Gastrocnemius medialis (tissue), 4 donors: Measurements from ENCODE around the gene NR1D1. TPM values are rescaled to one million over a fixed set of nuclear protein-coding genes. Genes with fewer than 3 reads are reported as not detected.
A peak's percentile ranks its signal among the peaks of the same experiment; 100 is the strongest.

ENCODE experiments used
- ATAC-seq, 2 donors: fragments of 150-250 bp; one replicate each; pipeline ENCODE4 v1.9.1; 2016
- DNase-seq, 2 donors: peaks; one replicate each; pipeline ENCODE4 v3.0.0-alpha.2; 2019
- H3K27ac ChIP-seq, 4 donors: fragments of 200-600 bp; sonication (generic); 1 replicate in 1 of 4; 2 replicates in 3 of 4; pipeline ENCODE4 v1.5.1; 2016 to 2018; ENCODE audit warnings: mild to moderate bottlenecking in 2 of 4, moderate library complexity in 1 of 4
- H3K27me3 ChIP-seq, 3 donors: fragments of 200-600 bp; sonication (generic) in 2 of 3; 1 replicate in 1 of 3; 2 replicates in 2 of 3; pipeline versions ENCODE4 v1.5.1 to v1.6.0; 2016 to 2019; ENCODE audit warnings: mild to moderate bottlenecking in 1 of 3, moderate library complexity in 1 of 3
- H3K36me3 ChIP-seq, 2 donors: fragments of 200-600 bp; sonication (generic) in 1 of 2; one replicate each; pipeline ENCODE4 v1.5.1; 2017 to 2018
- H3K4me1 ChIP-seq, 2 donors: fragments of 200-600 bp; sonication (generic) in 1 of 2; one replicate each; pipeline ENCODE4 v1.5.1; 2016 to 2017; ENCODE audit warnings: mild to moderate bottlenecking in 2 of 2
- H3K4me3 ChIP-seq, 4 donors: fragments of 200-600 bp; sonication (generic) in 3 of 4; 1 replicate in 1 of 4; 2 replicates in 3 of 4; pipeline ENCODE4 v1.5.1; 2016 to 2019; ENCODE audit warnings: mild to moderate bottlenecking in 2 of 4
- H3K9me3 ChIP-seq, 3 donors: fragments of 200-600 bp; sonication (generic) in 2 of 3; 1 replicate in 1 of 3; 2 replicates in 2 of 3; pipeline ENCODE4 v1.5.1; 2016 to 2019
- POLR2A ChIP-seq, 2 donors: fragments of 450-650 bp; IDR thresholded peaks; one replicate each; pipeline ENCODE4 v1.6.1; 2017; ENCODE audit warnings: antibody characterized with exemption in 2 of 2, mild to moderate bottlenecking in 2 of 2, moderate library complexity in 2 of 2
- in situ Hi-C, 4 donors: fragments of 200-750 bp; cut with MboI; loops; one replicate each; pipeline versions ENCODE4 v1.15.0 to v1.8.0; 2017; ENCODE audit warnings: low sequenced_read_pairs in 4 of 4
- intact Hi-C: fragments of 100-400 bp; cut with DNase I; formaldehyde crosslinking; loops from one replicate; pipeline ENCODE4 v1.15.1; 2023; ENCODE audit warnings: low total_unique reads
- total RNA-seq, 4 donors: library from RNA; depleted of rRNA; stranded (reverse); fragments of >200 nt; gene quantifications; one replicate each; pipeline versions ENCODE4 v1.1.0 to v1.2.3, GENCODE V29; 2016
- TF ChIP-seq, protein P1 (sequence below), 5 experiments: fragments of 450-650 bp in 3 of 5; fragments of 200-600 bp in 2 of 5; sonication (generic) in 2 of 5; IDR thresholded peaks in 4 of 5; conservative IDR thresholded peaks in 1 of 5; 1 replicate in 4 of 5; 2 replicates in 1 of 5; pipeline ENCODE4 v1.5.1; 2016 to 2019; ENCODE audit warnings: antibody characterized with exemption in 5 of 5, mild to moderate bottlenecking in 3 of 5, moderate library complexity in 3 of 5

The NR1D1 gene
- total RNA-seq, 4 donors from 2014 or later = 16.0 to 34.2 (median 18.3) TPM

DNA sequence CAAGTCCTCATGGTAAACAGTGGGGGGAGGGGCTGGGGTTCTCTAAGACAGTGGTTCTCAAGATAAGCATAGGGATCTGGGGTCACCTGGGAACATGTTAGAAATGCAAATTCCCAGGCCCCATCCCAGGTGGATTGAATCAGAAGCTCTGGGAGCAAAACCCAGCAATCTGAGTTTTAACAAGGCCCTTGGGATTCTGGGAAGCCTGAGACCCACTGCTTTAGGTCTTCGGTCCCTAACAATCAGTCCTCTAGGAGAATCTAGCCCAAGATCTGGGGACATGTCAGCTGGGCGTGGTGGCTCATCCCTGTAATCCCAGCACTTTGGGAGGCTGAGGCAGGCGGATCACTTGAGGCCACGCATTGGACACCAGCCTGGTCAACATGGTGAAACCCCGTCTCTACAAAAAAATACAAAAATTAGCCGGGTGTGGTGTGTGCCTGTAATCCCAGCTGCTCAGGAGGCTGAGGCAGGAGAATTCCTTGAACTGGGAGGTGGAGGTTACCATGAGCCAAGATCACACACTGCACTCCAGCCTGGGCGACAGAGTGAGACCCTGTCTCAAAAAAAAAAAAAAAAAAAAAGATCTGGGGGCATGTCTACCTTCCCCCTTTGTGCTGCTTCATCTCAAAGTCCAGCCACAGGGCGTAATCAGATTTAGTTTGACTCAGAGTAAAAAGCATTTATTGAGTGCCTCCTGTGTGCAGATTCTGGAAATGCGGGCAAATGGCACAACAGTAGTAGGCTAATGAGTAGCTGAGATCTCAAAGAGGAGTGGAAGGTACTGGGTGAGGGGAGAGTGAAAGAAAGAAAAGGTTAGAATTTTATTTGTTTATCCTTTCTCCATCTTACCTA, 8.8 kb upstream of the NR1D1 start:
- Histone ChIP-seq H3K36me3 (no peaks in the 10 kb centered on the region), H3K27ac (peak overlapping the region; percentile 93 to 100 (median 96)), H3K4me3 (no peak overlapping the region), H3K9me3 (no peaks in the 10 kb centered on the region), H3K4me1 (peaks cover 90 to 95% of the 10 kb centered on the region in 2 donors), H3K27me3 (no peaks in the 10 kb centered on the region)
- in situ Hi-C loops (loop anchor here in 2 of 4 donors (5.0 kb wide), 2 partner anchors 37 to 42 kb away; no protein-coding TSS in a partner anchor), intact Hi-C loops (loop anchor here (1.0 kb wide), 3 partner anchors 10 to 94 kb away; partner anchors contain the start of gene CSF3)
- no peak for TF ChIP-seq POLR2A (IDR thresholded peaks at IDR 0.05)
- no peak for ATAC-seq
- peak in 1 of 2 donors; percentile 58 for DNase-seq

DNA sequence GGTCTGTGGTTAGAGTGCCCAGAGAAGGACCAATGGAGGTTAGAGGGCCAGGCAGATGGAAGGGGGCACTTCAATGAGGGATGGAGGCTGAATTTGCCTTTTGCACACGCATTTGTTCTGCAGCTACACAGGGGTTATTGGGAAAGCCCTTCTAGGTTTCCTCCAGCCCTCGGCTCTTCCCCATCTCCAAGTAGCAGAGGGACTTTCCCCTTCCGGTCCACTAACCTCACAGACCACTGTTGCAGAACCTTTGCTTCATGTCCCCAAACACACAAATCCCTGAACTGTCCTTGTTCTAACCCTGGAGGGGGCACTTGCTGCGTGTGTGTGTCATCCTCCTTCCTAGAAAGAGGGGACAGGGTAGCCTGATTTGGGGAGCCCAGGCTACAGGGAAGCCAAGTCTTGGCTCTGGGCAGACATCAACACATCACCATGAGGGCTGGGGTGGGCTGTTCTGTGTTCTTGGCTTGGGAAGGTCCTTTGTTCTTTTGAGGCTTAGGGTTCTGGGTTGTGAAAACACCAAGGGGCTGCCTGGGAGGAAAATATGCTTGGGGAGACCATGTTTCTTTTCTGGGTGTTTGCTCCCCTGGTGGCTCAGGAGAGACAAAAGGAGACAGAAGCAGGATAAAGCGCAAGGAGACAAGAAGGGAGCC, 7.3 kb upstream of the NR1D1 start:
- peak in 1 of 2 donors; percentile 67 for DNase-seq
- Histone ChIP-seq H3K4me3 (peak overlapping the region in 3 of 4 donors; percentile 8 to 20 (median 10)), H3K27me3 (no peaks in the 10 kb centered on the region), H3K36me3 (no peaks in the 10 kb centered on the region), H3K9me3 (no peaks in the 10 kb centered on the region), H3K27ac (peak overlapping the region; percentile 93 to 100 (median 96)), H3K4me1 (peaks cover 96 to 97% of the 10 kb centered on the region in 2 donors)
- intact Hi-C loops (loop anchor here (1.0 kb wide), 3 partner anchors 8 to 92 kb away; partner anchors contain the start of gene CSF3), in situ Hi-C loops (loop anchor here in 2 of 4 donors (5.0 kb wide), 2 partner anchors 35 to 40 kb away; no protein-coding TSS in a partner anchor)
- ATAC-seq = peak in 1 of 2 donors; percentile 2
- no peak for TF ChIP-seq POLR2A (IDR thresholded peaks at IDR 0.05)
- TF ChIP-seq, protein P1, sequence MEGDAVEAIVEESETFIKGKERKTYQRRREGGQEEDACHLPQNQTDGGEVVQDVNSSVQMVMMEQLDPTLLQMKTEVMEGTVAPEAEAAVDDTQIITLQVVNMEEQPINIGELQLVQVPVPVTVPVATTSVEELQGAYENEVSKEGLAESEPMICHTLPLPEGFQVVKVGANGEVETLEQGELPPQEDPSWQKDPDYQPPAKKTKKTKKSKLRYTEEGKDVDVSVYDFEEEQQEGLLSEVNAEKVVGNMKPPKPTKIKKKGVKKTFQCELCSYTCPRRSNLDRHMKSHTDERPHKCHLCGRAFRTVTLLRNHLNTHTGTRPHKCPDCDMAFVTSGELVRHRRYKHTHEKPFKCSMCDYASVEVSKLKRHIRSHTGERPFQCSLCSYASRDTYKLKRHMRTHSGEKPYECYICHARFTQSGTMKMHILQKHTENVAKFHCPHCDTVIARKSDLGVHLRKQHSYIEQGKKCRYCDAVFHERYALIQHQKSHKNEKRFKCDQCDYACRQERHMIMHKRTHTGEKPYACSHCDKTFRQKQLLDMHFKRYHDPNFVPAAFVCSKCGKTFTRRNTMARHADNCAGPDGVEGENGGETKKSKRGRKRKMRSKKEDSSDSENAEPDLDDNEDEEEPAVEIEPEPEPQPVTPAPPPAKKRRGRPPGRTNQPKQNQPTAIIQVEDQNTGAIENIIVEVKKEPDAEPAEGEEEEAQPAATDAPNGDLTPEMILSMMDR (IDR thresholded peaks at IDR 0.05 in 4 of 5, conservative IDR thresholded peaks at IDR 0.05 in 1 of 5) = no peak

DNA sequence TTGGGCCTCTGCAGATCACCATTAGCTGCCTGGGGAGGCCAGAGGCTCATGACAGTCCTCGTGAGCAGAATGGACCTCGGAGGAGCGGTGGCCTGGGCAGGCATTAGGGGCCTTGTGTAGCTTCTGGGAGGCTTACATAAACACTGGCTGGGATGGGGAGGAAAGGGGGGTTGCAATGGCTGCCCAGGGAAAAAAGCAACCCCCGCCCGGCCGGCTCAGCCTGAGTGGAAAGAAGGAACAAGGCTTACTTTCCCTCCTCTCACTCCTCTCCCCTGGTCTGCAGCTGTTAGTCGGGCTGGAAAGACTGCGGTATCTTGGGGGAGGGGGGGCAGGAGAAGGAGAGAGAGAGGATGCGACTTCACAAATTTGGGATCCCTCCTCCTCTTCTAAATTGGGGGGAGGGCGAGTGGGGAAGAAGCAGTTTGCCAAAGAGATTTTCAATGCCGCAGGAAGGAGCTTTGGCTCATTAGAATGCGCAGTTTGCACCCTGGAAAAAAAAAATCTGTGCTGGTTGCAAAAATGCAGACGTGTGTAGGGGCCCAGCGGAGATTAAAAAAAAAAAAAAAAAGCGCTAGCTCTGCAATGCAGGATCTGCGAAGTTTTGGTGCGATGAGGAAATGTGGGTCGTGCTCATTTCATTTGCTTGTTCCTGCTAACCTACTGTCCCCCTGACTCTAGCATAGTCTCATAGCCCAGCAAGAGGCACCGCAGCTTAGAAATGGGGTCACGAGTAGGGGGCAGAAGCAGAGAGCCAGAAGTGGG, 6.6 kb upstream of the NR1D1 start:
- intact Hi-C loops = no loop called here
- Histone ChIP-seq H3K9me3 (no peaks in the 10 kb centered on the region), H3K36me3 (no peaks in the 10 kb centered on the region), H3K4me1 (peaks cover 96 to 97% of the 10 kb centered on the region in 2 donors), H3K4me3 (peak overlapping the region in 2 of 4 donors; percentile 9 to 20), H3K27ac (peak overlapping the region; percentile 93 to 100 (median 96)), H3K27me3 (no peaks in the 10 kb centered on the region)
- ATAC-seq (no peak), DNase-seq (no peak)
- in situ Hi-C loops = loop anchor here in 2 of 4 donors (5.0 kb wide), 2 partner anchors 35 to 40 kb away; no protein-coding TSS in a partner anchor
- TF ChIP-seq, protein P1 (IDR thresholded peaks at IDR 0.05 in 4 of 5, conservative IDR thresholded peaks at IDR 0.05 in 1 of 5) = no peak
- TF ChIP-seq POLR2A (IDR thresholded peaks at IDR 0.05) = no peak

DNA sequence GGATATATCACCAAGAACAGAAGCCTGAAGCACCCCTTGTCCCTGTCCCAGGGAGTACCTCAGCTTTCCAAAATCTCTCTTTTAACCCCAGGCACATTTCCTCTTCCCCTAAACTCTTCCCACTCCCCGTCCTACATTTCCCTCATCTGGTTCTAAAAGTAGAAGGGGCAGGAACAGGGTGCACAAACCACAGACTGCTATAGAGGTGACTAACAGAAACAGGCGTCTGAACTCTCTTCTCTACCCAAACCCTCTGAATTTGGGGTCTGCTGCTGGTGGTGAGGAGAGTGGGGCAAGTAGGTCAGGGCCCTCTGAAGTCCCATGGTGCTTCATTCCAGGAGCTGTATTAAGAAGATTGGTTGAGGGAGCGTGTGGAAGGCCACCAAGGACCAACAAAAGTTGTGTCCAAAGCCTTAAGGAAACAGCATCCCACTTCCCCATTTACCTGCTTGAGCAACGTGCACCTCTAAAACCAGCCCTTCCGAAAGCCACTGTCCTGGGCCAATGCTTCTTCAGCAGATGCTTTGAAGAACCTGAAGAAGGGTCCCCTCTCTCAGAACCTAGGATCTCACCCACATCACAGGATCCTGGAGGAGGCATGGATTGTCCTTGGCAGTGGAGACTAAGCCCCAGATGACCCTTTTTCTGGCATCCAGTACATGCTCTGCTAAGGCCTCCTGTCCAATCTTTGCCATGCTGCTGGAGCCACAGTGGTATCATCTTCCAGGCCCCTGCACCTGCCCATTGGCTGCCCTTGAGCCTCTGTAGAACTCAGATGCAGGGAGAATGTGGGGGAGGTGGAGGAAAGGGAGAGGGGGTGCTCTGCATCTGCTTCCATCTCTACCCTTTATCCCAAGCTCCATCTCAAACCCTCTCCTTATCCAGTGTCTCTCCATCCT, 5.7 kb upstream of the NR1D1 start:
- no peak overlapping the region for H3K4me3 ChIP-seq
- H3K4me1 ChIP-seq = peaks cover 98 to 99% of the 10 kb centered on the region in 2 donors
- no peaks in the 10 kb centered on the region for H3K27me3 ChIP-seq
- ATAC-seq = peak; percentile 37 to 47
- peak; percentile 74 to 87 for DNase-seq
- in situ Hi-C loops = loop anchor here in 2 of 4 donors (5.0 kb wide), 2 partner anchors 34 to 39 kb away; no protein-coding TSS in a partner anchor
- H3K27ac ChIP-seq = peak overlapping the region; percentile 93 to 100 (median 96)
- TF ChIP-seq, protein P1 (IDR thresholded peaks at IDR 0.05 in 4 of 5, conservative IDR thresholded peaks at IDR 0.05 in 1 of 5) = no peak
- TF ChIP-seq POLR2A (IDR thresholded peaks at IDR 0.05) = peak; percentile 9 to 74
- H3K9me3 ChIP-seq = no peaks in the 10 kb centered on the region
- no peaks in the 10 kb centered on the region for H3K36me3 ChIP-seq
- intact Hi-C loops = no loop called here
